Stimulated activated CD8-positive, alpha-beta memory T cell treated with anti-CD3 and anti-CD28 coated beads, Interleukin-15, amount 100 ng/mL, for 4 hours (primary cell): ENCODE results near the gene NENF.

Experiments used
- DNase-seq, 2 donors: peaks; one replicate each; pipeline ENCODE4 v3.0.0-alpha.2; 2020; ENCODE audit warnings: low read depth in 2 of 2

NENF gene

DNA sequence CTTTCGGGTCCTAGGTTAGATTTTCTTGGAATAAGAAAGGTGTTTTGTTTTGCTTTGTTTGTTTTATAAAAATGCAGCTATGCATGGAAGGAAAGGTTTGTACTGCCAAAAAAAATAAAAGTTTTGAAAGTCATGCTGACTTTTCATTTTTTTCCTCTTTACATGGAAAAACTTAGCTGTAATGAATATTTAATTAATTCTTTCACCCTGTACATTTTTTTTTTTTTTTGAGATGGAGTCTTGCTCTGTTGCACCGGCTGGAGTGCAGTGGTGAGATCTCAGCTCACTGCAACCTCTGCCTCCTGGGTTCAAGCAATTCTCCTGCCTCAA is 48.7 kb downstream of the NENF start:
- no peak for DNase-seq

DNA sequence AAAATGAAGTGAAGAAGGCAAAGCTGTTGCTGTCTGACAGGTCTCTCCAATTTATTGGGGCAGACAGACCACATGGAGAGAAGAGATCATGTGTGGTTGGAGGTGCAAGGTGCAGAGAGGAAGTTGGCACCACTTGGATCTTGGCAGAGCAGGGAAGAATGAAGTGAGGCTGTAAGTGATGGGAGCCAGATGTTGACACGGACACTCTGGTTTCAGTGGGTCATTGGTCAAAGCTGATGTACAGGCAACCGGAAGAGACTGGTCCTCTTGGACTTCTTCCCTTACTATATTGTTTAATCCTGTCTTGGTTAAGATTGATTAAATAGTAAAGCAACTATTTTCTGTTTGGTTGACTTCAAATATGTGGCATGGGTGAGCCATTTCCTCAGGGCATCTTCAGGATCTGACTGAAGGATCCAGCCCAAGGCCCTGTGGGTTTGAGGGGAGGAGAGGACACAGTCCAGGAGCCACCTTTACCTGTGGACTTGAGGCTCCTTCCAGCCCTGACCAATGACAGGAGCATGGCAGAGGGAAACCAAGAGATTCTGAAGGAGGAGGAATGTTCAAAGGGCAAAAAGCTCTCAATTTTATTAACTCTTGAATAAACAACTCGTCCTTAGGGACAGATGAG is 49.4 kb downstream of the NENF start:
- DNase-seq, result no peak

DNA sequence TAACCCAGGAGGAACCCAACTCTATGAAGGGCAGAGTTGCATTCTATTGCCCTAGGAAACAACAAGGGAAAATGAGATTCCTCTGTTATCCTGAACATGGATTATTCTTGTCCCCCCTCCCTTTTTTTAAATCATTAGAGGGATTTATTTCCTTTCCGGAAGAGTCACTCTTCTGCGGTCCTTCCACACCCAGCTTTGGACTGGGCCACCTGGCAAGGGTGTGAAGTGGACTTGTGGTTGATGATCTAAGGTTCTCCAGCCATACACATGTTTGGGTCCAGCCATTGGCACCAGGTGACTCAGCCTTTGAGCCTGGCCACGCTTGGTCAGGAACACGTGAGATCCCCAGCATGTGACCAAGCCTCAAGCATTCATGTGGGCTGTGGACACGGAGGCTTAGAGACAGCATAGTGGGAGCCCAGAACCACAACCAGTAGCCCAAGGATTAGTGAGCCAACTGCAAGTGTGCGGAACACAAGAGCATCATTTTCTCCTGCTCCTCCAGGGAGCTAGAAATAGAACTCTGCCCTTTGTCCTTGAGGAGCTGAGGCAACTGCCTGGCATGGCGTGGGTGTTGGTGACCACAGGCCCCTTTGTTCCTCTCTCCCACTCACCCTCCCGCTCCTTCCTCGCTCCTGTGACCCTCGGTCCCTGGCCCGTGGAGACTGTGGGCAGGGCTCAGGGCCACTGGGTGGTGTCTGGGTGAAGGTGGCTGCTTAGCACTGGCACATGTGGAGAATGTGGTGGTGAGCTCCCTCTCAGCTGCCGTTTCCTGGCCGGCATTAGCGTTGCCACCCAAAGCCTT is 50.1 kb downstream of the NENF start:
- DNase-seq, result no peak

DNA sequence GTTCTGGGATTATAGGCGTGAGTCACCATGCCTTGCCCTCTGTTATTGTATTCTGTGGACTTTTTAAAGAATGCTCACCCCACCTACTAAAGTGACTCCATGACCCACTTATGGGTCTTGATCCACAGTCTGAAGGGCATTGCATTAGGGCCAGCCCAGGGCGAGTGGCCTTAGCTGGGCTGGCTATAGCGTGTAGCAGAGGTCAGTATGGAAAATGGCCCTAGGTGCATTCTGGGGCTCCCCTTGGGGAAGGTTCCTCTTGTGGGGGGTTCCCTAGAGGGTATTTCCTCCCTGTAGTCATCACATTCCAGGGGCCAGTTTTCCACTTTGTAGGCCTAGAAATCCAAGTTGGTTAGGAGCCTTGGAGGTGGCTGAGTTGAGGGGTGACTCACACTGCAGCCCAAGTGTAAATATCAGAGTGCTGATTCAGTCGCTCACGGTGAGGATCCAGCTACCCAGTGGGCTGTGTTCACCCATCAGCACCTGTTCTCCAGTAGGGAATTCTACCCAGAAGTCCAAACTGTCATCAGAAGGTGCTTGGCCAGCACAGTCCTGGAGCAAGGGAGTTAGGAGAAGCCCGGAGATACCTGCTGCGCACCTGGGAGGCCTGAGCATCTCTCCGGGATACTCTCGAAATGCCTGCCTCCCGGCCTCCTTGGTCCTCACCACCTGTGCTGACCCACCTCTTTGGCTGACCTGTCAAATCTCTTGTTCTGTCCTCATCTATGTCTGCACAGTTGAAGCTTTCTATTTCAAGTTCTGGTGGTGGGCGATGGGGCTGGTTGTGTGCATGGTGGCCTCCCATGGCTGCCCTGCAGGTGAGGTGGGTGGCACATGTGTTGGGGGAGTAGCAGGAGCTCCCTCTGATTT is 52.2 kb downstream of the NENF start:
- DNase-seq, result no peak

DNA sequence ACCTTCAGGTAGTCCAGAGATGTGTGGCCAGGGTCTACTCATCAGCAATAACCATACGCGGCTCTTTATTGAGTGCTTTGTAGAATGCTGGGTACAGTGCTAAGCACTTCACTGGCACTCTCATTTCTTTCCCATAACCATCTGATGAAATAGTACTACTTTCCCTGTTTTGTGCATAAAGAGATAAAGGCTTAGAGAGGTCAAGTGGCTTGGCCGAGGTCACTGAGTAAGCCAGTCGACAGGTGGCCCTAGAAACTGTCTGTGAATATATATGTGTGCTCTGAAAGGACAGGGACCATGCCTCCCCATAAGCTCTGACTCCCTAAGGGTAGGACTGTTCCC is 52.8 kb downstream of the NENF start:
- no peak for DNase-seq

DNA sequence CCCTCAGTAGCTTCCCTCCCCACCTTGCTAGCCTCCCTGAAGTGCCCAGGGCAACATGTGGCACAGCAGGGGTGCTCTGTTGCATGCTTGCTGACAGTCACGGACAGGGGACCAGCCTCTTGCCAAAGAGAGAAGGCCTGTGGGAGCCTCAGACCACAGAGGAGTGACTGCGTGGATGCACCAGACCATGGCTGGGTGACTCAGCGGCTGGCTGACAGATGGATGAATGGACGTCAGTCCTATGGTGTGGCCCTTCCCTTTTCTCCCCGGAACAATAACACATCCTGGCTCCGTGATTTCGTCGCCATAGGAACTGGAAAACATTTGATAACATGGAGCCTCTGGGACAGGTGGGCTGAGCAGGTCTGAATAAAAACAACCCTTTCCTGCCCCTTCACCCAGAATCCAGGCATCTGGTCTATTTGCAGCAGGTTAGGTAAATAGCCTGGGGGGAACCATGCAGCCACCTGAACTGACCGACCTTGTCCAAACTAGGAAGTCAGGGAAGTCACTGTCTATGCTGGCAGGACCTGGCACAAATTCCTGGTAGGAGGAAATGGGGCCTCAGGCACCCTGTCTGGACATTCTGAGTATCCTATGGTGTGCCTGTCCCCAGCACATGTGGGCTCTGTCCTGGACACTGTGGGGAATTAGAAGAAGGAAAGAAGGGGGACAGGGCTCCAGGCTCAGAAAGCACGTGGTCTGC is 53.3 kb downstream of the NENF start:
- no peak for DNase-seq

DNA sequence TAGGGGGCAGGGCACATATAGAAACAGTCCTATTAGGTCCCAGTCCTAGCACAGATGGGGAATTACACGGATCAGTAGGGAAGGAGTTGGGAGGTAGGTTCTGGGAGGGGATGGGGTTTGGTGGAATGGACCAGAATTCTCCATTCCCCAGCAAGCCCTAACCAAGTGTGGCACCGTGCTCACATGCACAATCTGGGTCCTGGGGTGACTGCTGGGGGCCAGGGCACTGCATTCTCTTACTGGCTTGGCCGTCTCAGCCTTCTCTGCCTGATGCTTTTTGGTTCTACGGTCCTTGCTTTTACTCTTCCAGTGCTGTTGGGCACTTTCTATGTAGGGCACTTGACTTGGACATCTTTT is 53.9 kb downstream of the NENF start:
- DNase-seq, result no peak

DNA sequence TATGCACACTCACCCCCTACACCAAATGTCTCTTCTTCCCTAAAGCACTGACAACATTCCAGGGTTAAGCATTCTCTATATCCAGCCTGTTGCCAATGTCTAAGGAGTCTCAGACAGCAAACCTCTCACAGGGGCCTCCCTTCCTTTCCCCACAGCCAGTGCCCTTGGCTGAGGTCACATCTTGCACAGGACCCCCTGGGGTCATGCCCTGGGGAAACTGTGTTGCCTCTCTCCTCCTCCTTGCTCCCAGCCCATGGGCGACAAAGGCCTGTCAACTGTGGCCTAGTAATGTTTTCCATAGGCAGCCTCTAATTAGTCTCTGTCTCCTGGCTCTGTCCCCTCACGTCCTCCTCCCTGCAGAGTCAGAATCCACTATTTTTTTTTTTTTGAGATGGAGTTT is 54.6 kb downstream of the NENF start:
- DNase-seq, result no peak

DNA sequence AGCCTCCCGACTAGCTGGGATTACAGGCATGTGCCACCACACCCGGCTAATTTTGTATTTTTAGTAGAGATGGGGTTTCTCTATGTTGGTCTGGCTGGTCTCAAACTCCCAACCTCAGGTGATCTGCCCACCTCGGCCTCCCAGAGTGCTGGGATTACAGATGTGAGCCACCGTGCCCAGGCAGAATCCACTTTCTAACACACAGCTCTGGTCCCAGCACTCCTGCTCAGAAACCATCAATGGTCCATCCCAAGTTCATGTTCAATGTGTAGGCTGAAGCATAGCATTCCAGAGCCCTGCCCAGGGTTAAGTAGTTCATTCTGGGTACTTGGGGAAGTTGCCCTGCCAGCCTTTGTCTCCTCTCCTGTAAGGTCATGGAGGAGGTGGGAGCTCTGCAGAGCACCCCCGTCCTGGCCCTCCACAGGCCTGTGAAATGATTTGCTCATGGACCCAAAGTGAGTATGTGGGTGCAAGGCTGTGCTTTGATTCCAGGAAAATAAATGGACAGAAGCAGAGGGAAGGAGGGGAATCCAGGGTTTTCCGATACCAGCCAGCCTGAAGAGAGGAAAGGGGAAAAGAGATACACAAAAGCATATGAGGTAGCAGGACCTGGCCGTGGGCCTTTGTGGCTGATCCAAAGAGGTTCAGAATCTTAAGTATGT is 55.2 kb downstream of the NENF start:
- DNase-seq, result no peak

DNA sequence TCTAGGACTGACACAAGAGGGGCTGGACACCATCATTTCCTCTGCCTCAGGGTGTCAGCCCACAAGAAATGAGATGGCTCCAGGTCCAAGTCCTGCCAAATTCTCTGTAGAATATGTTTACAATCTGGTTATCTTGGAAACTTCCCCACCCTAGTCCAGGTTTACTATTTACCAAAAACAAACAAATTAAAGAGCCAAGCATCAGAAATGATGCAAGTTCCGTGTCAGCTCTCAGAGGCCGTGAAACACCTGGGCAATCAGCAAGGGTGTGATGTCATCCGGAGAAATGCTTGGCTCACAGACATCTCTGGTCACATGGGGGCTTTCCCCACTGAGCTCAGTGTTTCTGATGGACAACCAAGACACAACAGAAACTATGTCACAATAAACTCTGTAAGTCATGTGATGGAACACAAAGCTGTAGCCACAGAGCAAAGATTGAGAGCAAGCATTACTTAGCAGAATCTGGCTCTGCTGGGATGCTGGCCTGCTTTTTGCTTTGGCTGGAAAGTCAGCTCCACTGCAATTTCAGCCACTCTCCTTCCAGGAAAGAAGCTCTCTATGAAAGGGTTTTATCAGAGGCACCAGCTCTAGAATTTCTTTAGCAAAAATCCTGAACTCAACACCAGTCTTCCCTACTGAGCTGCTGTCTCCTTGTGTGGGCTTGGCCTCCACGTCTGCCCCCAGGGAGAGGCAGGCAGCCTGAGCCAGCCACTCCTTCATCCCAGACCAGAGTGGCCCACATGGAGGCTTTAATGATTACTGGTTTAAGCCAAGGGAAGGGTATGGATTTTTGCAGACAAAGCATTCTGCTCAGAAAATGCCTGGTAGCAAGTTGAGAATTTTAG is 55.9 kb downstream of the NENF start:
- peak in 1 of 2 donors; percentile 4 for DNase-seq

DNA sequence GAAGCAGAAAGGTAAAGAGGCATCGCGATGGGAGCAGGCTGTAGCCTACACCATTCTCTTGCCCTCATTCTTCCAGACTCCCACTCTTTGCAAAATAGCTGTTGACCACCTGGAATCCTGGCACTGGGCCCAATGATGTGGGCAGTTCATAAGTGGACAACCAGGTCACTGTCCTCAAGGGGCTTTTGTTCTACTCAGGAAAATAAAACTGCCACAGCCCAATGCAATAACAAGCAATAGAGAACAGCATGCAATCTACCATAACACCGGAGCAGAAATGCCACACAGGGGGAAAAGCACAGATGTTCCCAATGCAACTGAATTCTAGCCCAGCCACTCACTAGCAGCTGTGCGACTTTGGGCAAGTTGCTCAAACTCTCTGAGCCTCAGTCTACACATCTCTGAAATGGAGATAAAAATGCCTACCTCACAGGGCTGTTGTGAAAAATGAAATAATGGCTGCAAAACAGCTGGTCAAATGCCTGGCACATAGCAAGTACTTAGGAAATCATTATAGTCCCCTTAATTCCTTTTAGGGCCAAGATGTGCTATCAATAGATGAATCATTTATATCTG is 56.7 kb downstream of the NENF start:
- no peak for DNase-seq

DNA sequence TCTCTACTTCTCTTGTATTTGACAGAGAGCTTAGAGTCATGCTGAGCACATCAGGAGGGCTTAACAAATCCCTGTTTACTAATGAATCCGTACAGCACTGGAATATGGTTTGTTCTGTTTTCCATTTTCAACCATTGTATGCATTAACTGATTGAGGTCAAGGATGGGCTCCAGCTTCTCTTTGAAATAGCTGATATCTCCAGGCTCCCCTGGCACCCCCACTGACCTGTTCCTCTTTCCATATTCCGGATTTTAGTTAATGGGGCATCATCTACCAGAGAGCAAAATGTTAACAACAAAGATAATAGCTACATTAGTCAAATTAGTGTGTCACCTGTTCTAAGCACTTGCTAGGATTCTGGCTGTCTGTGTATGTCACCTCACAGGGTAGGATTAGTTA is 57.6 kb downstream of the NENF start:
- DNase-seq, result no peak

DNA sequence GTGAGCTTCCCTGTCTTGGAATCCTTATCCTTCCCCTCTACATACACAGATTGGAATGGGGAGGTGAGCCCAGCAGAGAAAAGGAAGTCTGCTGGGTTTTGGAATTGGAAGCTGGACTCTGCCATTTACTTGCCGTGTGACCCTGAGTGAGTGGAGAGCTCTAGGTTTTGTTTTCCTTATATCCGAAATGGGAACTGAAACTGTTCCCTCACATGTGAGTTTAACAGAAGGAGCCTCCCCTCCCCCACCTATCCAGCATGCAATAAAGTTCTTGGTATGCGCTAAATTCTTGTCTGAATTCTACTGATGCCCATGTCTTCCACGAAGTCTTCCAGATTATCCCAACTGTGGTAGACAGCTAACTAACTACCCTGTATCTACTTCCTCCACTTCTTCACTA is 58.7 kb downstream of the NENF start:
- no peak for DNase-seq
